CD14-positive monocyte (primary cell): ENCODE results near the gene ATE1. TPM values are rescaled to one million over a fixed set of nuclear protein-coding genes. Genes with fewer than 3 reads are reported as not detected.

Source experiments
- DNase-seq, 3 donors: peaks; one replicate each; pipeline ENCODE4 v3.0.0-alpha.2; 2011 to 2022
- H2AFZ ChIP-seq: 2 replicates; pipeline ENCODE4 v1.6.0; 2012; ENCODE audit warnings: mild to moderate bottlenecking, low read depth, low read length, inconsistent platforms; ENCODE audit not compliant: insufficient read depth, poor library complexity, severe bottlenecking
- H3K27ac ChIP-seq, 2 donors: 1 replicate in 1 of 2; 2 replicates in 1 of 2; pipeline ENCODE4 v1.5.1; 2012 to 2013; ENCODE audit warnings: low read length in 2 of 2, control low read depth in 1 of 2, inconsistent platforms in 1 of 2, low read depth in 1 of 2, mild to moderate bottlenecking in 1 of 2
- H3K27me3 ChIP-seq, 2 donors: one replicate each; pipeline versions ENCODE4 v1.6.0 to v1.6.1; 2011 to 2013; ENCODE audit warnings: low read length in 2 of 2; ENCODE audit not compliant: control insufficient read depth in 2 of 2, insufficient read depth in 2 of 2
- H3K36me3 ChIP-seq, 2 donors: replicated peaks in 1 of 2; 1 replicate in 1 of 2; 2 replicates in 1 of 2; pipeline versions ENCODE4 v1.5.1 to v1.6.1; 2012 to 2013; ENCODE audit warnings: low read length in 2 of 2, control low read depth in 1 of 2, inconsistent platforms in 1 of 2, mild to moderate bottlenecking in 1 of 2; ENCODE audit not compliant: insufficient read depth in 2 of 2, control insufficient read depth in 1 of 2
- H3K4me1 ChIP-seq, 2 donors: 1 replicate in 1 of 2; 2 replicates in 1 of 2; pipeline versions ENCODE4 v1.5.1 to v1.6.1; 2012 to 2013; ENCODE audit warnings: low read length in 2 of 2, control low read depth in 1 of 2, inconsistent platforms in 1 of 2, mild to moderate bottlenecking in 1 of 2, moderate library complexity in 1 of 2; ENCODE audit not compliant: insufficient read depth in 2 of 2, control insufficient read depth in 1 of 2
- H3K4me2 ChIP-seq: replicated peaks from 2 replicates; pipeline ENCODE3; 2012; ENCODE audit warnings: low read length, moderate library complexity, mild to moderate bottlenecking; ENCODE audit not compliant: poor library complexity, severe bottlenecking; ENCODE audit errors: extremely low read depth
- H3K4me3 ChIP-seq, 3 experiments: fragments of 200-600 bp in 1 of 3; sonication (generic) in 1 of 3; replicated peaks in 1 of 3; 1 replicate in 2 of 3; 2 replicates in 1 of 3; pipeline ENCODE4 v1.5.1; 2011 to 2013; ENCODE audit warnings: low read length in 3 of 3, mild to moderate bottlenecking in 3 of 3, control low read depth in 2 of 3, low read depth in 2 of 3, inconsistent platforms in 1 of 3, moderate library complexity in 1 of 3
- H3K79me2 ChIP-seq: 2 replicates; pipeline ENCODE4 v1.6.0; 2012; ENCODE audit warnings: mild to moderate bottlenecking, control low read depth, inconsistent platforms, low read length, moderate library complexity; ENCODE audit not compliant: insufficient read depth
- H3K9ac ChIP-seq: 2 replicates; pipeline ENCODE4 v1.6.0; 2017; ENCODE audit warnings: low read length, mild to moderate bottlenecking; ENCODE audit not compliant: insufficient read depth, poor library complexity, severe bottlenecking
- H3K9me3 ChIP-seq, 2 donors: replicated peaks in 1 of 2; 1 replicate in 1 of 2; 2 replicates in 1 of 2; pipeline versions ENCODE4 v1.5.1 to v1.6.1; 2012 to 2013; ENCODE audit warnings: low read length in 2 of 2, control low read depth in 1 of 2; ENCODE audit not compliant: control insufficient read depth in 1 of 2, insufficient read depth in 1 of 2
- H4K20me1 ChIP-seq: 2 replicates; pipeline ENCODE4 v1.6.0; 2012; ENCODE audit warnings: mild to moderate bottlenecking, low read length, control low read depth, moderate library complexity; ENCODE audit not compliant: insufficient read depth
- H3K27ac Mint-ChIP-seq, 7 donors: one replicate each; pipeline ENCODE4 v1.8.0; 2020; ENCODE audit warnings: mild to moderate bottlenecking in 7 of 7, mixed read lengths in 7 of 7, moderate library complexity in 6 of 7, inconsistent platforms in 2 of 7
- H3K27me3 Mint-ChIP-seq, 3 donors: one replicate each; pipeline ENCODE4 v1.8.0; 2021 to 2022; ENCODE audit warnings: low read depth in 3 of 3, mild to moderate bottlenecking in 3 of 3, mixed read lengths in 3 of 3, moderate library complexity in 3 of 3, inconsistent platforms in 1 of 3
- H3K36me3 Mint-ChIP-seq, 2 donors: one replicate each; pipeline ENCODE4 v1.8.0; 2020; ENCODE audit warnings: mixed read lengths in 2 of 2, inconsistent platforms in 1 of 2, mild to moderate bottlenecking in 1 of 2
- H3K4me1 Mint-ChIP-seq: one replicate; pipeline ENCODE4 v1.8.0; 2020; ENCODE audit warnings: mild to moderate bottlenecking, mixed read lengths
- H3K4me3 Mint-ChIP-seq, 2 donors: one replicate each; pipeline ENCODE4 v1.8.0; 2020; ENCODE audit warnings: mild to moderate bottlenecking in 2 of 2, mixed read lengths in 2 of 2, moderate library complexity in 1 of 2
- H3K9me3 Mint-ChIP-seq, 7 donors: one replicate each; pipeline ENCODE4 v1.8.0; 2020 to 2022; ENCODE audit warnings: mixed read lengths in 7 of 7, mild to moderate bottlenecking in 6 of 7, moderate library complexity in 6 of 7, inconsistent platforms in 2 of 7
- WGBS: methylation state at CpG from one replicate; pipeline ENCODE4 v1.1.5; 2013; ENCODE audit warnings: missing lambda C conversion rate; ENCODE audit not compliant: insufficient coverage; 5-methylcytosine and 5-hydroxymethylcytosine counted together
- intact Hi-C, 2 donors: fragments of 100-400 bp; cut with micrococcal nuclease; formaldehyde crosslinking; loops; one replicate each; pipeline versions ENCODE4 v1.15.0 to v1.15.1; 2023
- polyA plus RNA-seq, 3 donors: library from polyadenylated mRNA; depleted of rRNA in 1 of 3; unstranded in 2 of 3; stranded (reverse) in 1 of 3; fragments of 300-500 nt in 2 of 3; fragments of >200 nt in 1 of 3; fragmentation: Illumina TruSeq in 2 of 3; gene quantifications; 1 replicate in 2 of 3; 2 replicates in 1 of 3; pipeline ENCODE4 v1.2.3, GENCODE V29; 2012 to 2021
- TF ChIP-seq, protein P1 (sequence below): fragments of 200-600 bp; IDR thresholded peaks from one replicate; pipeline ENCODE4 v1.8.0; 2022; ENCODE audit warnings: antibody characterized with exemption, mild to moderate bottlenecking

ATE1 gene
- polyA plus RNA-seq, 3 donors: 9.2 to 19.5 (median 15.8) TPM

DNA sequence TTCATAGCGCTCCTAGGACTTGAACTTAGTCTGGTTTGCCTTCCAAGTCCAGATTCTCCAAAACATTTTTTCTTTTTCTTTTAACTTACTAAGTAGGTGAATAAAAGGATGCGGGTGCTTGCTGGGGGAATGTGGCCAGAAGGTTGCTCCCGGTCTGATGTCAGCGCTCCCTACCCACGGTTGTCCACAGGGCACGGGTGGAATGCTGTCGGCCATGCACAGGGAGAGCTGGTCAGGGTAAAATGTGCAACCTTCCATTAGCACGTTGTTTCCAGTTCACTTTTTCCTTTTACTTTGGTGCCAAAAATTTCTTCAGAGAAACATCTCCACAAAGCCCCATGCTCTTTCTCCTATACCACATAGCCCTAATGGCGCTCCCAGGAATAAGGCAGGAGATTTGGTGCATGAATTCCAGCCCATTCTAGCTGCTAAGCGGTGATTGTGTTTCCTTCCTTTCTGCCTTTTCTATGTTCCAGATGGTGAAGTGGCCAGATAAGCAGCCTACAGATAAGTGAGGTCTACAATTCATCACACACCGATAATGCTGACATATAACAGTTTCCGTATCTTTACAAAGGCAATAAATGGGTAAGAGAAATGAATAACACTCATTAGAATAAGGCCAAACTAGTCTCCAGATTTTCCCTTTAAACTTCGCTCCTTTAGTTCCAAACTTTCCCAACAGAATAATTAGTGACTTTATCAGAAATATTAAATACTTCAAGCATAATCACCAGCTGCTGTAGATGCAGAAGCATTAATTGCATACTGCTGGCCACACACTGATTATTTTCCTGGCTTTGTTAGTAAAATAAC, 191.3 kb downstream of the ATE1 start:
- H3K4me3 ChIP-seq: no peak overlapping the region
- no peaks in the 10 kb centered on the region for H4K20me1 ChIP-seq
- 53% methylated on average over 7 of the region's 13 CpGs for WGBS
- no peak overlapping the region for H3K27ac ChIP-seq
- no peak overlapping the region for H3K9ac ChIP-seq
- peaks cover 0 to 5% of the 10 kb centered on the region in 2 donors for H3K36me3 ChIP-seq
- Mint-ChIP-seq H3K4me1 (peaks cover 28% of the 10 kb centered on the region), H3K27me3 (peaks cover 34 to 70% (median 68%) of the 10 kb centered on the region in 3 donors), H3K9me3 (peaks cover 0 to 7% (median 6%) of the 10 kb centered on the region in 7 donors), H3K36me3 (peaks cover 4 to 7% of the 10 kb centered on the region in 2 donors), H3K4me3 (peak overlapping the region in 1 of 2 donors; percentile 60), H3K27ac (no peak overlapping the region)
- H3K27me3 ChIP-seq: peaks cover 44 to 52% of the 10 kb centered on the region in 2 donors
- no peak for DNase-seq
- H3K4me1 ChIP-seq: peaks cover 12 to 26% of the 10 kb centered on the region in 2 donors
- no peak overlapping the region for H3K4me2 ChIP-seq
- H3K79me2 ChIP-seq: no peaks in the 10 kb centered on the region
- TF ChIP-seq, protein P1, sequence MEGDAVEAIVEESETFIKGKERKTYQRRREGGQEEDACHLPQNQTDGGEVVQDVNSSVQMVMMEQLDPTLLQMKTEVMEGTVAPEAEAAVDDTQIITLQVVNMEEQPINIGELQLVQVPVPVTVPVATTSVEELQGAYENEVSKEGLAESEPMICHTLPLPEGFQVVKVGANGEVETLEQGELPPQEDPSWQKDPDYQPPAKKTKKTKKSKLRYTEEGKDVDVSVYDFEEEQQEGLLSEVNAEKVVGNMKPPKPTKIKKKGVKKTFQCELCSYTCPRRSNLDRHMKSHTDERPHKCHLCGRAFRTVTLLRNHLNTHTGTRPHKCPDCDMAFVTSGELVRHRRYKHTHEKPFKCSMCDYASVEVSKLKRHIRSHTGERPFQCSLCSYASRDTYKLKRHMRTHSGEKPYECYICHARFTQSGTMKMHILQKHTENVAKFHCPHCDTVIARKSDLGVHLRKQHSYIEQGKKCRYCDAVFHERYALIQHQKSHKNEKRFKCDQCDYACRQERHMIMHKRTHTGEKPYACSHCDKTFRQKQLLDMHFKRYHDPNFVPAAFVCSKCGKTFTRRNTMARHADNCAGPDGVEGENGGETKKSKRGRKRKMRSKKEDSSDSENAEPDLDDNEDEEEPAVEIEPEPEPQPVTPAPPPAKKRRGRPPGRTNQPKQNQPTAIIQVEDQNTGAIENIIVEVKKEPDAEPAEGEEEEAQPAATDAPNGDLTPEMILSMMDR: no peak
- no peaks in the 10 kb centered on the region for H3K9me3 ChIP-seq
- H2AFZ ChIP-seq: no peak overlapping the region
- intact Hi-C loops: no loop called here

DNA sequence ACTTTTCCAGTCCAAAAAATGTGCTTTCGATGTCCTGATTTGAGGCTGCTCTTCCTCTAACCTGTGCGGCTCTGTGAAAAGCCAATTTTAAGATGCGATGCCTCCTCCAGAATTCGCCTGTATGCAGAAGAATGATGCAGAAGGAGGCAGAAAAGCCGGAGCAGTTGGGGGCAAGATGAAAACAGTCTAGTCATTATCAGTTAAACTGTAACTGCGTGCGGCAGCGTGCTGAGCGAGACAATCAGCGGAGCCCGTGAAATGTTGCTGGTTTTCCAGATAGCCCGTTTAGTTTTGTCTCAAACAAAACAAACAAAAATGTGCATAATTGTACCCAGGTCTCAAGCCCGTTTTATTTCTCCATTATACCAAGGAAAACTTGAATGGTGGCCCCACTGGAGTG, 192.6 kb downstream of the ATE1 start:
- whole genome bisulfite sequencing: 91% methylated on average over 5 of the region's 13 CpGs
- Histone ChIP-seq H3K79me2 (no peaks in the 10 kb centered on the region), H3K36me3 (no peaks in the 10 kb centered on the region), H3K9me3 (no peaks in the 10 kb centered on the region), H3K9ac (no peak overlapping the region), H3K4me3 (no peak overlapping the region), H4K20me1 (no peaks in the 10 kb centered on the region), H3K4me1 (peaks cover 12 to 26% of the 10 kb centered on the region in 2 donors), H3K4me2 (no peak overlapping the region), H3K27me3 (peaks cover 44 to 46% of the 10 kb centered on the region in 2 donors), H3K27ac (no peak overlapping the region), H2AFZ (no peak overlapping the region)
- Mint-ChIP-seq H3K27me3 (peaks cover 41 to 72% (median 71%) of the 10 kb centered on the region in 3 donors), H3K36me3 (no peaks in the 10 kb centered on the region), H3K4me3 (peak overlapping the region in 1 of 2 donors; percentile 79), H3K9me3 (peaks cover 0 to 8% (median 6%) of the 10 kb centered on the region in 7 donors), H3K27ac (peak overlapping the region in 3 of 7 donors; percentile 41 to 76 (median 43)), H3K4me1 (peaks cover 28% of the 10 kb centered on the region)
- DNase-seq: no peak
- intact Hi-C loops: loop anchor here in 1 of 2 donors (2.0 kb wide), 1 partner anchor 792 kb away; no protein-coding TSS in a partner anchor
- TF ChIP-seq, protein P1: no peak
